Muscle of leg (tissue), 11 donors: Measurements from ENCODE around the gene ZNF679. TPM values are rescaled to one million over a fixed set of nuclear protein-coding genes. Genes with fewer than 3 reads are reported as not detected.
"Not testable (repeated sequence)": the region's sequence is repeated elsewhere in the genome, so short reads cannot be mapped to it uniquely, and the experiment has no call there.

ENCODE experiments used
- DNase-seq: peaks from one replicate; pipeline ENCODE4 v3.0.0; 2013
- H3K27ac ChIP-seq: one replicate; pipeline ENCODE4 v1.5.1; 2013; ENCODE audit warnings: mild to moderate bottlenecking, low read length, control low read depth
- H3K27me3 ChIP-seq: one replicate; pipeline ENCODE4 v1.6.1; 2013; ENCODE audit warnings: low read length; ENCODE audit not compliant: control insufficient read depth, insufficient read depth
- H3K36me3 ChIP-seq: one replicate; pipeline ENCODE4 v1.6.1; 2013; ENCODE audit warnings: low read length; ENCODE audit not compliant: control insufficient read depth, insufficient read depth
- H3K4me1 ChIP-seq: one replicate; pipeline ENCODE4 v1.6.1; 2013; ENCODE audit warnings: low read length; ENCODE audit not compliant: control insufficient read depth, insufficient read depth
- H3K4me3 ChIP-seq: one replicate; pipeline ENCODE4 v1.5.1; 2013; ENCODE audit warnings: low read length, control low read depth
- H3K9me3 ChIP-seq: replicated peaks from 2 replicates; pipeline ENCODE4 v1.6.1; 2013; ENCODE audit warnings: low read depth, low read length; ENCODE audit not compliant: control insufficient read depth
- WGBS: methylation state at CpG from one replicate; pipeline ENCODE4 v1.1.5; 2013; ENCODE audit warnings: missing lambda C conversion rate; ENCODE audit not compliant: insufficient coverage; 5-methylcytosine and 5-hydroxymethylcytosine counted together
- polyA plus RNA-seq, 8 donors: library from polyadenylated mRNA; unstranded; fragments of 120-200 nt; gene quantifications; one replicate each; pipeline versions ENCODE4 v1.2.1 to v1.2.3, GENCODE V29; 2013; ENCODE audit warnings: inconsistent platforms in 1 of 8, low replicate concordance in 1 of 8; ENCODE audit not compliant: insufficient read length in 8 of 8, insufficient read depth in 1 of 8
- total RNA-seq: library from RNA; stranded (reverse); fragments of 120-200 nt; gene quantifications from one replicate; pipeline ENCODE4 v1.2.4, GENCODE V29; 2013

The ZNF679 gene
- total and polyA plus RNA-seq, 9 donors = 0.10 TPM; not detected in 8

- no peak for DNase-seq
- Histone ChIP-seq H3K27me3 (no peaks in the 10 kb centered on the region), H3K9me3 (peaks cover 30% of the 10 kb centered on the region), H3K4me3 (no peak within 1 kb of the TSS), H3K4me1 (no peaks in the 10 kb centered on the region), H3K27ac (no peak within 1 kb of the TSS), H3K36me3 (no peaks in the 10 kb centered on the region)
- 100% methylated on average over 3 of the region's 13 CpGs for WGBS
These were observed 21.4 kb upstream of the ZNF679 start, which contains the start of gene ZNF735 for GRCh38 chr7:64206903-64207302. ZNF735 (plus strand) TSS chr7:64207203; CDS start chr7:64207203, 0 bp downstream.

DNA sequence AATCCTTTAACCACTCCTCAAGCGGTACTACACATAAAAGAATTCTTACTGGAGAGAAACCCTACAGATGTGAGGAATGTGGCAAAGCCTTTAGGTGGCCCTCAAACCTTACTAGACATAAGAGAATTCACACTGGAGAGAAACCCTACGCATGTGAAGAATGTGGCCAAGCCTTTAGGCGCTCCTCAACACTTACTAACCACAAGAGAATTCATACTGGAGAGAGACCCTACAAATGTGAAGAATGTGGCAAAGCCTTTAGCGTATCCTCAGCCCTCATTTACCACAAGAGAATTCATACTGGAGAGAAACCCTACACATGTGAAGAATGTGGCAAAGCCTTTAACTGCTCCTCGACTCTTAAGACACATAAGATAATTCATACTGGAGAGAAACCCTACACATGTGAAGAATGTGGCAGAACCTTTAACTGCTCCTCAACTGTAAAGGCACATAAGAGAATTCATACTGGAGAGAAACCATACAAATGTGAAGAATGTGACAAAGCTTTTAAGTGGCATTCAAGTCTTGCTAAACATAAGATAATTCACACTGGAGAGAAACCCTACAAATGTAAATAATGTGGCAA lies 8.5 kb upstream of the ZNF679 start:
- H3K36me3 ChIP-seq, H3K27me3 ChIP-seq, H3K4me1 ChIP-seq, H3K4me3 ChIP-seq, DNase-seq, H3K27ac ChIP-seq: not testable (repeated sequence)
- WGBS = no CpG with 5 or more reads among the region's 5 CpGs
- peaks cover 25% of the 10 kb centered on the region for H3K9me3 ChIP-seq

DNA sequence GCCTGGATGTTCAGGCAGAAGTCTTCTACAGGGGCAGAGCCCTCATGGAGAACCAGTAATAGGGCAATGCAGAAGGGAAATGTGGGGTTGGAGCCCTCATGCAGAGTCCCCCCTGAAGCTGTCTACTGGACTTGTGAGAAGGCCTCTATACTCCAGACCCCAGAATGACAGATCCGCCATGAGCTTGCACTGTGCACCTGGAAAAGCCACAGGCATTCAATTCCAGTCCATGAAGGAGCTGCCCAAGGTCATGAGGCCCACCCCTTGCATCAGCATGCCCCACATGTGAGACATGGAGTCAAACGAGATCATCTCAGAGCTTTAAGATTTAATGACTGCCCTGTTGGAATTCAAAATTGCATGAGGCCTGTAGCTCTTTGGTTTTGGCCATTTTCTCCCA lies 4.9 kb upstream of the ZNF679 start:
- Histone ChIP-seq H3K9me3 (peaks cover 31% of the 10 kb centered on the region), H3K4me1 (no peaks in the 10 kb centered on the region), H3K36me3 (no peaks in the 10 kb centered on the region), H3K27me3 (no peaks in the 10 kb centered on the region), H3K27ac (no peak overlapping the region), H3K4me3 (no peak overlapping the region)
- 30% methylated on average over 2 of the region's 2 CpGs for WGBS
- DNase-seq = no peak

DNA sequence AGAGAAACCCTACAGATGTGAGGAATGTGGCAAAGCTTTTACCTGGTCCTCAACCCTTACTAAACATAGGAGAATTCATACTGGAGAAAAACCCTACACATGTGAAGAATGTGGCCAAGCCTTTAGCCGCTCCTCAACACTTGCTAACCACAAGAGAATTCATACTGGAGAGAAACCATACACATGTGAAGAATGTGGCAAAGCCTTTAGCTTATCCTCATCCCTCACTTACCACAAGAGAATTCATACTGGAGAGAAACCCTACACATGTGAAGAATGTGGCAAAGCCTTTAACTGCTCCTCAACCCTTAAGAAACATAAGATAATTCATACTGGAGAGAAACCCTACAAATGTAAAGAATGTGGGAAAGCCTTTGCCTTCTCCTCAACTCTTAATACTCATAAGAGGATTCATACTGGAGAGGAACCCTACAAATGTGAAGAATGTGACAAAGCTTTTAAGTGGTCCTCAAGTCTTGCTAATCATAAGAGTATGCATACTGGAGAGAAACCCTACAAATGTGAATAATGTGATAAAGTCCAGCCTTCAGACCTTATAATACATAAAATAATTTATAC lies 38.2 kb downstream of the ZNF679 start:
- Histone ChIP-seq H3K9me3 (peaks cover 21% of the 10 kb centered on the region), H3K27me3 (no peaks in the 10 kb centered on the region)
- no CpG with 5 or more reads among the region's 1 CpG for WGBS

DNA sequence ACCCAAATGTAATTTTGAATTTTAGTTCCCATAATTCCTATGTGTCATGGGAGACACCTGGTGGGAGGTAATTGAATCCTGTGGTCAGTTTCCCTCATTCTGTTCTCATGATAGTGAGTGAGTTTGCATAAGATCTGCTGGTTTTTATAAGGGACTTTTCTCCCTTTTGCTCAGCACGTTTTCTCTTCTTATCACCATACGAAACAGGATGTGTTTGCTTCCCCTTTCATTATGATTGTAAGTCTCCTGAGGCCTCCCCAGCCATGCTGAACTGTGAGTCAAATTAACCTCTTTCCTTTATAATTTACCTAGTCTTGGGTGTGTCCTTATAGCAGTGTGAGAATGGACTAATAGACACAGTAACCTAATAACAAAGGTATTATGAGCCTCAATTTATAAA lies 49.4 kb downstream of the ZNF679 start:
- H3K36me3 ChIP-seq = no peaks in the 10 kb centered on the region
- no peak overlapping the region for H3K27ac ChIP-seq
- peaks cover 9% of the 10 kb centered on the region for H3K9me3 ChIP-seq
- no peaks in the 10 kb centered on the region for H3K27me3 ChIP-seq
- no peak overlapping the region for H3K4me3 ChIP-seq
- WGBS = no CpG with 5 or more reads among the region's 2 CpGs
- DNase-seq = no peak
- H3K4me1 ChIP-seq = no peaks in the 10 kb centered on the region

More for the DNA sequence above, 38.2 kb downstream of the ZNF679 start:
- Histone ChIP-seq H3K4me1 (no peaks in the 10 kb centered on the region), H3K4me3 (no peak overlapping the region), H3K27ac (no peak overlapping the region), H3K36me3 (no peaks in the 10 kb centered on the region)
- DNase-seq = no peak

DNA sequence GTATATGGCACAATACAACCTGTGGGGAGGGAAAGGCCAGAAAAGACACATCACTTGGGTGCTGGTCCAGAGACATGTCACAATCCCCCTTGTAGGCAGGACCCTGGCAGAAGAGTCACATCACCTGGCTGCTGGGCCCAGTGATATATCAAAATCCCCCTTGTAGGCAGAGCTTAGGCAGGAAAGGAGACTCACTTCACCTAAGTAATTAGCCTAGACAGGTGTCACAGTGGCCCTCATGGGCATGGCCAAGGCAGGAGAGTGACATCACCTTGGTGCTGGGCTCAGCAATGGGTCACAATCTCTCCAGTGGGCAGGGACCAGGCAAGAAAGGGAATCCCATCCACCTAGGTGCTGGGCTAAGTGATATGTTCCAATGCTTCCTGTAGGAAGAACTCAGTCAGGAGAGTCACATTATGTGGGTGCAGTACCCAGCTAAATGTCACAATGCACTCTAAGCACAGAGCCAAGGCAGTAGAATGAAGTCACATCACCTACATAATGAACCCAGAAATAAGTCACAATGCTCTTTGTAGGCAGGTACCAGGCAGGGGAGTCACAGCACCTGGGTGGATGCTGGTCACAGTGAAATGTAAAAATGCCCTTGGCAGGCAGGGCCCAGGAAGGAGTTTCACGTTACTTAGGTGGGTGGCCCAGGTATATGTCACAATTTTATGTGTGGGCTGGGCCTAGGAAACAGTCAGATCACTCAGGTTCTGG lies 66.6 kb downstream of the ZNF679 start:
- Histone ChIP-seq H3K27ac (no peak overlapping the region), H3K9me3 (peaks cover 21% of the 10 kb centered on the region), H3K4me1 (no peaks in the 10 kb centered on the region), H3K27me3 (no peaks in the 10 kb centered on the region), H3K36me3 (no peaks in the 10 kb centered on the region), H3K4me3 (no peak overlapping the region)
- DNase-seq = no peak
- no CpG with 5 or more reads among the region's 1 CpG for WGBS

- not testable (repeated sequence) for H3K36me3 ChIP-seq, H3K27me3 ChIP-seq, H3K27ac ChIP-seq, H3K4me1 ChIP-seq, H3K4me3 ChIP-seq, DNase-seq
- WGBS = 83% methylated on average over 1 of the region's 1 CpG
- peaks cover 21% of the 10 kb centered on the region for H3K9me3 ChIP-seq
These were observed 69.1 kb downstream of the ZNF679 start for GRCh38 chr7:64297418-64297817.

DNA sequence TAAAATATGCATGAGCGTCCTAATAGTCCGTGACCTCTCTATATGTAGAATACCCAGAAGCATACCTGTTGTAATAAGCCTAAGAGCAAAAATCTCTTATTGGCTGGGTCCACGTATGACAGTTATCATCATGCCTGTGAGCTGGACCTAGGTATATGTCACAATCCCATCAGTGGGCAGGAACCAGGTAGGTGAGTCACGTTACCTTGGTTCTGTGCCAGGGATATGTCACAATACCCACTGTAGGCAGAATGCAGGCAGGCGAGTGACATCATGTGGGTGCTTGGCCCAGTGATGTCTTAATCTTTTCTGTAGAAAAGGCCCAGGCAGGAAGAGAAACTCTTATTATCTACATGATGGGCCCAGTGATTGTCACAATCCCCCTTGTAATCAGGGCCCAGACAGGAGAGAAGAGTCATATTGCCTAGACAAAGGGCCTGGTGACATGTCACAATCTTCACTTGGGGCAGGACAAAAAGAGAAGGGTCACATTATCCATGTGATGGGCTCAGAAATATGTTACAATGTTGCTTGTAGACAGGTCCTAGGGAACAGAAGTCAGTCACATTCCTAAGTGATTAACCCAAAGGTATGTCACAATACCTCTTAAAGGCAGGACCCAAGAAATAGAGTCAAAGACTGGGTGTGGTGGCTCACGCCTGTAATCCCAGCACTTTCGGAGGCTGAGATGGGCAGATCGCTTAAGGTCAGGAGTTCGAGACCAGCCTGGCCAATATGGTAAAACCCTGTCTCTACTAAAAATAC lies 72.5 kb downstream of the ZNF679 start:
- WGBS = 77% methylated on average over 3 of the region's 9 CpGs

GRCh38 chr7:64307254-64308015 lies 79.2 kb downstream of the ZNF679 start:
- 2% methylated on average over 32 of the region's 33 CpGs for WGBS
- Histone ChIP-seq H3K36me3 (no peaks in the 10 kb centered on the region), H3K27me3 (no peaks in the 10 kb centered on the region), H3K4me1 (peaks cover 12% of the 10 kb centered on the region), H3K9me3 (no peaks in the 10 kb centered on the region), H3K4me3 (peak overlapping the region; percentile 61), H3K27ac (peak overlapping the region; percentile 90)
- peak; percentile 94 for DNase-seq

More for the DNA sequence above, 72.5 kb downstream of the ZNF679 start:
- H3K27ac ChIP-seq = no peak overlapping the region
- no peak for DNase-seq
- no peak overlapping the region for H3K4me3 ChIP-seq
- no peaks in the 10 kb centered on the region for H3K27me3 ChIP-seq
- H3K36me3 ChIP-seq = no peaks in the 10 kb centered on the region
- H3K4me1 ChIP-seq = no peaks in the 10 kb centered on the region
- peaks cover 10% of the 10 kb centered on the region for H3K9me3 ChIP-seq
